Liver (tissue), 9 donors: ENCODE results near the gene REXO1. TPM values are rescaled to one million over a fixed set of nuclear protein-coding genes. Genes with fewer than 3 reads are reported as not detected.

Experiments
- DNase-seq: peaks from one replicate; pipeline ENCODE4 v3.0.0-alpha.2; 2017; ENCODE audit warnings: low spot score
- H3K27ac ChIP-seq, 2 donors: one replicate each; pipeline ENCODE4 v1.7.0; 2013; ENCODE audit warnings: inconsistent platforms in 2 of 2, low read length in 2 of 2, control low read depth in 1 of 2, low read depth in 1 of 2, mild to moderate bottlenecking in 1 of 2
- H3K27me3 ChIP-seq, 4 donors: one replicate each; pipeline versions ENCODE4 v1.6.1 to v1.7.0; 2013; ENCODE audit warnings: low read length in 3 of 4, inconsistent platforms in 1 of 4, mild to moderate bottlenecking in 1 of 4, moderate library complexity in 1 of 4; ENCODE audit not compliant: control insufficient read depth in 4 of 4, insufficient read depth in 4 of 4
- H3K36me3 ChIP-seq, 4 donors: one replicate each; pipeline versions ENCODE4 v1.6.1 to v1.7.0; 2013; ENCODE audit warnings: low read length in 3 of 4, mild to moderate bottlenecking in 3 of 4, low read depth in 1 of 4, moderate library complexity in 1 of 4; ENCODE audit not compliant: control insufficient read depth in 4 of 4, insufficient read depth in 3 of 4
- H3K4me1 ChIP-seq, 4 donors: one replicate each; pipeline versions ENCODE4 v1.6.1 to v1.7.0; 2013; ENCODE audit warnings: low read length in 3 of 4, mild to moderate bottlenecking in 3 of 4, moderate library complexity in 1 of 4; ENCODE audit not compliant: control insufficient read depth in 4 of 4, insufficient read depth in 4 of 4
- H3K4me3 ChIP-seq, 3 donors: one replicate each; pipeline versions ENCODE4 v1.6.1 to v1.7.0; 2013; ENCODE audit warnings: low read length in 3 of 3, control low read depth in 1 of 3, low read depth in 1 of 3, mild to moderate bottlenecking in 1 of 3
- H3K9ac ChIP-seq, 2 donors: one replicate each; pipeline ENCODE4 v1.7.0; 2013; ENCODE audit warnings: low read length in 2 of 2, mild to moderate bottlenecking in 2 of 2, moderate library complexity in 2 of 2, control low read depth in 1 of 2, low read depth in 1 of 2
- H3K9me3 ChIP-seq, 4 donors: one replicate each; pipeline versions ENCODE4 v1.6.1 to v1.7.0; 2013; ENCODE audit warnings: low read length in 3 of 4; ENCODE audit not compliant: control insufficient read depth in 4 of 4
- EGR1 ChIP-seq, 2 donors: IDR thresholded peaks; 2 replicates each; pipeline ENCODE4 v1.6.1; 2016 to 2018; ENCODE audit warnings: antibody characterized with exemption in 2 of 2, low read depth in 2 of 2
- FOXA1 ChIP-seq: IDR thresholded peaks from 2 replicates; pipeline ENCODE4 v1.6.1; 2016; ENCODE audit warnings: antibody characterized with exemption
- FOXA2 ChIP-seq: IDR thresholded peaks from 2 replicates; pipeline ENCODE4 v1.6.1; 2016; ENCODE audit warnings: antibody characterized with exemption
- GABPA ChIP-seq, 2 donors: IDR thresholded peaks in 1 of 2; conservative IDR thresholded peaks in 1 of 2; 2 replicates each; pipeline ENCODE4 v1.6.1; 2016; ENCODE audit warnings: antibody characterized with exemption in 2 of 2, mild to moderate bottlenecking in 1 of 2, moderate library complexity in 1 of 2
- HNF4A ChIP-seq, 2 donors: conservative IDR thresholded peaks; 2 replicates each; pipeline ENCODE4 v1.6.1; 2016; ENCODE audit warnings: antibody characterized with exemption in 2 of 2, mild to moderate bottlenecking in 2 of 2
- HNF4G ChIP-seq: IDR thresholded peaks from 2 replicates; pipeline ENCODE4 v1.6.1; 2016; ENCODE audit warnings: antibody characterized with exemption
- NR2F2 ChIP-seq: IDR thresholded peaks from 2 replicates; pipeline ENCODE4 v1.6.1; 2016; ENCODE audit warnings: antibody characterized with exemption
- RAD21 ChIP-seq, 2 donors: IDR thresholded peaks; 2 replicates each; pipeline ENCODE4 v1.6.1; 2016; ENCODE audit warnings: antibody characterized with exemption in 2 of 2, mild to moderate bottlenecking in 2 of 2
- RXRA ChIP-seq, 2 donors: IDR thresholded peaks; 2 replicates each; pipeline ENCODE4 v1.6.1; 2017 to 2018; ENCODE audit warnings: antibody characterized with exemption in 2 of 2, mild to moderate bottlenecking in 1 of 2
- TAF1 ChIP-seq: conservative IDR thresholded peaks from 2 replicates; pipeline ENCODE4 v1.6.1; 2016; ENCODE audit warnings: antibody characterized with exemption, mild to moderate bottlenecking
- YY1 ChIP-seq: IDR thresholded peaks from 2 replicates; pipeline ENCODE4 v1.6.1; 2016; ENCODE audit warnings: antibody characterized with exemption, mild to moderate bottlenecking
- WGBS: extraction: QIAGEN DNeasy Blood & Tissue Kit; methylation state at CpG from one replicate; pipeline ENCODE4 v1.1.7; 2013; 5-methylcytosine and 5-hydroxymethylcytosine counted together
- polyA plus RNA-seq, 2 donors: library from polyadenylated mRNA; stranded (reverse) in 1 of 2; unstranded in 1 of 2; fragments of 200-250 nt in 1 of 2; fragments of >200 nt in 1 of 2; fragmentation: Nextera tagmentation in 1 of 2; extraction: Ambion mirVana in 1 of 2; gene quantifications; one replicate each; pipeline versions ENCODE4 v1.2.1 to v1.2.3, GENCODE V29; 2013 to 2015
- total RNA-seq, 2 donors: library from RNA; depleted of rRNA; stranded (reverse); fragments of >200 nt; gene quantifications; one replicate each; pipeline ENCODE4 v1.2.3, GENCODE V29; 2014
- TF ChIP-seq, protein P1 (sequence below): IDR thresholded peaks from 2 replicates; pipeline ENCODE4 v1.6.1; 2016; ENCODE audit warnings: antibody characterized with exemption
- TF ChIP-seq, protein P2 (sequence below): IDR thresholded peaks from 2 replicates; pipeline ENCODE4 v1.6.1; 2016; ENCODE audit warnings: antibody characterized with exemption, mild to moderate bottlenecking
- TF ChIP-seq, protein P3 (sequence below): IDR thresholded peaks from 2 replicates; pipeline ENCODE4 v1.6.1; 2016; ENCODE audit warnings: antibody characterized with exemption
- donor health status: healthy.
- donor health status: healthy.
- donor health status: healthy.
- donor health status: healthy.
- donor health status: healthy.

REXO1 gene
- total and polyA plus RNA-seq, 4 donors = 2.0 to 11.5 (median 9.2) TPM

DNA sequence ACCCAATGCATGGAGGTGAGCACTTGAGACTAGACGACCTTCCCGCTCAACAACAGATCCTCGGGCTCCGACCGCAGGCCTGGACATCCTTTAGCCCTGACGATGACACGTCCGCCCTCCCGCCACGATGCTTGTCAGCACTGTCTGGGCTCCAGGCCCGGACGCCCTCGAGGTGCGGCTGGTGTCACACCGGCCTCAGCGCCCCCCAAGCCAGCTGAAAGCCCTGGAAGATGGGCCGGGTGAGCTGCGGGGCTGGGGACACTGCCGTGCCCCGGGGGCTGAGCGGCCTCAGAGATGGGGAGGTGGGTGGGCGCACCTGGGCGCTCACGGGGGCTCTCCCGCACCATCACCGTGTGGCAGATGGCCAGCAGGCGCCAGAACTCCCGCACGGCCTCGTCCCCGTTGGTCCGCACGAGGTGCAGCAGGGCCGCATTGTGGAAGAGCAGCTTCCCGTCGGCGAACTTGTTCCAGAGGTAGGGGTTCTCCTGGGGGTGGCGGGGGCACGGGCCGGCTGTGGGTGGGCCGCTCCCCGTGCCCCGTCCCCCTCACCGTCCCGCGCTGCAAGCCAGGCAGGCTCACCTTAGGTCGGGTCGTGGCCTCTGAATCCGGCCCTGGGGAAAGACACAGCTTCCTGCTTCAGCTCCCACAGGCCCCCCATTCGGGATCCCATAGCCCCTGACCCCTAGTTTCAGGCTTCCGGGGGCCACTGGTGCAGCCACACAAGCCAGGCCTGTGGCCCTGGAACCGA, 51.7 kb downstream of the REXO1 start:
- Histone ChIP-seq H3K9me3 (no peaks in the 10 kb centered on the region), H3K4me3 (no peak overlapping the region), H3K27ac (no peak overlapping the region), H3K4me1 (peaks cover 0 to 5% (median 3%) of the 10 kb centered on the region in 4 donors), H3K9ac (no peak overlapping the region), H3K36me3 (peaks cover 0 to 1% (median 0%) of the 10 kb centered on the region in 4 donors), H3K27me3 (peaks cover 0 to 2% (median 0%) of the 10 kb centered on the region in 4 donors)
- TF ChIP-seq GABPA (IDR thresholded peaks at IDR 0.05 in 1 of 2, conservative IDR thresholded peaks at IDR 0.05 in 1 of 2) = no peak
- TF ChIP-seq RAD21 (IDR thresholded peaks at IDR 0.05) = no peak
- no peak for TF ChIP-seq HNF4G
- TF ChIP-seq FOXA2 = no peak
- no peak for TF ChIP-seq EGR1 (IDR thresholded peaks at IDR 0.05; ENCODE audit: low read depth in 2 of 2)
- no peak for TF ChIP-seq FOXA1
- TF ChIP-seq RXRA (IDR thresholded peaks at IDR 0.05) = no peak
- TF ChIP-seq, protein P1, sequence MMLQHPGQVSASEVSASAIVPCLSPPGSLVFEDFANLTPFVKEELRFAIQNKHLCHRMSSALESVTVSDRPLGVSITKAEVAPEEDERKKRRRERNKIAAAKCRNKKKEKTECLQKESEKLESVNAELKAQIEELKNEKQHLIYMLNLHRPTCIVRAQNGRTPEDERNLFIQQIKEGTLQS = no peak
- TF ChIP-seq HNF4A (conservative IDR thresholded peaks at IDR 0.05) = no peak
- TF ChIP-seq YY1 = no peak
- no peak for TF ChIP-seq TAF1
- TF ChIP-seq, protein P2, sequence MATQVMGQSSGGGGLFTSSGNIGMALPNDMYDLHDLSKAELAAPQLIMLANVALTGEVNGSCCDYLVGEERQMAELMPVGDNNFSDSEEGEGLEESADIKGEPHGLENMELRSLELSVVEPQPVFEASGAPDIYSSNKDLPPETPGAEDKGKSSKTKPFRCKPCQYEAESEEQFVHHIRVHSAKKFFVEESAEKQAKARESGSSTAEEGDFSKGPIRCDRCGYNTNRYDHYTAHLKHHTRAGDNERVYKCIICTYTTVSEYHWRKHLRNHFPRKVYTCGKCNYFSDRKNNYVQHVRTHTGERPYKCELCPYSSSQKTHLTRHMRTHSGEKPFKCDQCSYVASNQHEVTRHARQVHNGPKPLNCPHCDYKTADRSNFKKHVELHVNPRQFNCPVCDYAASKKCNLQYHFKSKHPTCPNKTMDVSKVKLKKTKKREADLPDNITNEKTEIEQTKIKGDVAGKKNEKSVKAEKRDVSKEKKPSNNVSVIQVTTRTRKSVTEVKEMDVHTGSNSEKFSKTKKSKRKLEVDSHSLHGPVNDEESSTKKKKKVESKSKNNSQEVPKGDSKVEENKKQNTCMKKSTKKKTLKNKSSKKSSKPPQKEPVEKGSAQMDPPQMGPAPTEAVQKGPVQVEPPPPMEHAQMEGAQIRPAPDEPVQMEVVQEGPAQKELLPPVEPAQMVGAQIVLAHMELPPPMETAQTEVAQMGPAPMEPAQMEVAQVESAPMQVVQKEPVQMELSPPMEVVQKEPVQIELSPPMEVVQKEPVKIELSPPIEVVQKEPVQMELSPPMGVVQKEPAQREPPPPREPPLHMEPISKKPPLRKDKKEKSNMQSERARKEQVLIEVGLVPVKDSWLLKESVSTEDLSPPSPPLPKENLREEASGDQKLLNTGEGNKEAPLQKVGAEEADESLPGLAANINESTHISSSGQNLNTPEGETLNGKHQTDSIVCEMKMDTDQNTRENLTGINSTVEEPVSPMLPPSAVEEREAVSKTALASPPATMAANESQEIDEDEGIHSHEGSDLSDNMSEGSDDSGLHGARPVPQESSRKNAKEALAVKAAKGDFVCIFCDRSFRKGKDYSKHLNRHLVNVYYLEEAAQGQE = no peak
- TF ChIP-seq, protein P3, sequence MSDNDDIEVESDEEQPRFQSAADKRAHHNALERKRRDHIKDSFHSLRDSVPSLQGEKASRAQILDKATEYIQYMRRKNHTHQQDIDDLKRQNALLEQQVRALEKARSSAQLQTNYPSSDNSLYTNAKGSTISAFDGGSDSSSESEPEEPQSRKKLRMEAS = no peak
- no peak for DNase-seq
- 53% methylated on average over 52 of the region's 52 CpGs for WGBS

DNA sequence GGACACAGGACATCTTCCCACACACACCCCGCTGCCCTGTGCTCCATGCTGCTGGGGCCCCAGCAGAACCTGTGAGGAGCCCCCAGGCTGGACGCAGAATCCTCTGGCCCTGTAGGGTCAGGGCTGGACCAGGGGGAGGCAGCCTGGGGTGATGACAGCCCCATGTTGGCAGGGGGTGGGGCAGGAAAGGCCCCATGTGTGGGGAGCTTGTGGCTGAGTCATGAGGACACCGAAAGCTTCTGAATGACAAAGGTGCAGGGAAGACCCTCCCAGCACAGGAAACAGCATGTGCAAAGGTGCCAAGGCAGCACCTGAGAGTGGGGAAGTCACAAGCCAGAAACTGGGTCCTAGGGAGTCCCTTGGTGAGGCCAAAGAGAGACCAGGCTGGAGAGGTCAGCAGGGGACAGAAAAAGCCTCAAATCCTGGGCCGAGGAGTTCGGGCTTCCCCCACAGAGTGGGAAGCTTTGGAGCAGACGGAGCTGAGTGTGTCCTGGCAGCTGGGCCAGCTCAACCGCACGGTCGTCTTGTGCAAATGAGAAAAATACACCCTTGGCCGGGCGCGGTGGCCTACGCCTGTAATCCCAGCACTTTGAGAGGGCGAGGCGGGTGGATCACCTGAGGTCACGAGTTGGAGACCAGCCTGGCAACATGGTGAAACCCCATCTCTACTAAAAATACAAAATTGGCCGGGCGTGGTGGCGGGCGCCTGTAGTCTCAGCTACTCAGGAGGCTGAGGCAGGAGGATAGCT, 53.7 kb downstream of the REXO1 start:
- peaks cover 0 to 5% (median 3%) of the 10 kb centered on the region in 4 donors for H3K4me1 ChIP-seq
- H3K9me3 ChIP-seq = peaks cover 0 to 2% (median 0%) of the 10 kb centered on the region in 4 donors
- no peak overlapping the region for H3K9ac ChIP-seq
- no peak overlapping the region for H3K27ac ChIP-seq
- TF ChIP-seq, protein P1 = no peak
- TF ChIP-seq EGR1 (IDR thresholded peaks at IDR 0.05; ENCODE audit: low read depth in 2 of 2) (no peak), HNF4G (no peak), RXRA (IDR thresholded peaks at IDR 0.05) (no peak), FOXA2 (no peak), HNF4A (conservative IDR thresholded peaks at IDR 0.05) (no peak), NR2F2 (no peak)
- TF ChIP-seq, protein P3 = no peak
- peaks cover 0 to 2% (median 0%) of the 10 kb centered on the region in 4 donors for H3K27me3 ChIP-seq
- H3K36me3 ChIP-seq = no peaks in the 10 kb centered on the region
- H3K4me3 ChIP-seq = no peak overlapping the region
- DNase-seq = no peak
- WGBS = 82% methylated on average over 20 of the region's 20 CpGs
